ENCODE results near the gene SFXN5.

GRCh38 chr2:72955228-72956049, 116.1 kb downstream of the SFXN5 start:
- no peak for TF ChIP-seq SP2 (IDR thresholded peaks at IDR 0.05; ENCODE audit: low read length)
- no peak for TF ChIP-seq POLR2A (IDR thresholded peaks at IDR 0.05; ENCODE audit: control extremely low read depth in 1 of 2, low read depth in 2 of 2, low read length in 2 of 2)
- no peak for TF ChIP-seq GABPA (IDR thresholded peaks at IDR 0.05; ENCODE audit: borderline replicate concordance, insufficient read depth, low read length)
- no peak for TF ChIP-seq RFX5 (IDR thresholded peaks at IDR 0.05; ENCODE audit: borderline replicate concordance, low read depth, low read length)
- no peak for TF ChIP-seq EGR1 (IDR thresholded peaks at IDR 0.05; ENCODE audit: borderline replicate concordance, low read depth, low read length)
- TF ChIP-seq TCF12 (IDR thresholded peaks at IDR 0.05; ENCODE audit: low read depth, low read length), result no peak
- TF ChIP-seq, protein P1, sequence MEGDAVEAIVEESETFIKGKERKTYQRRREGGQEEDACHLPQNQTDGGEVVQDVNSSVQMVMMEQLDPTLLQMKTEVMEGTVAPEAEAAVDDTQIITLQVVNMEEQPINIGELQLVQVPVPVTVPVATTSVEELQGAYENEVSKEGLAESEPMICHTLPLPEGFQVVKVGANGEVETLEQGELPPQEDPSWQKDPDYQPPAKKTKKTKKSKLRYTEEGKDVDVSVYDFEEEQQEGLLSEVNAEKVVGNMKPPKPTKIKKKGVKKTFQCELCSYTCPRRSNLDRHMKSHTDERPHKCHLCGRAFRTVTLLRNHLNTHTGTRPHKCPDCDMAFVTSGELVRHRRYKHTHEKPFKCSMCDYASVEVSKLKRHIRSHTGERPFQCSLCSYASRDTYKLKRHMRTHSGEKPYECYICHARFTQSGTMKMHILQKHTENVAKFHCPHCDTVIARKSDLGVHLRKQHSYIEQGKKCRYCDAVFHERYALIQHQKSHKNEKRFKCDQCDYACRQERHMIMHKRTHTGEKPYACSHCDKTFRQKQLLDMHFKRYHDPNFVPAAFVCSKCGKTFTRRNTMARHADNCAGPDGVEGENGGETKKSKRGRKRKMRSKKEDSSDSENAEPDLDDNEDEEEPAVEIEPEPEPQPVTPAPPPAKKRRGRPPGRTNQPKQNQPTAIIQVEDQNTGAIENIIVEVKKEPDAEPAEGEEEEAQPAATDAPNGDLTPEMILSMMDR (IDR thresholded peaks at IDR 0.05; ENCODE audit: control extremely low read depth in 1 of 3, insufficient read depth in 1 of 3, low read depth in 1 of 3, low read length in 3 of 3), result no peak
